ENCODE results near the gene ZKSCAN8. TPM values are rescaled to one million over a fixed set of nuclear protein-coding genes. Genes with fewer than 3 reads are reported as not detected.
"Not testable (repeated sequence)": the region's sequence is repeated elsewhere in the genome, so short reads cannot be mapped to it uniquely, and the experiment has no call there.

ZKSCAN8 gene
- polyA plus RNA-seq, 1 of the 3 experiments (the other 2 are of a cell fraction): 4.3 TPM

GRCh38 chr6:28102699-28103098 lies 39.0 kb upstream of the ZKSCAN8 start:
- H3K4me2 ChIP-seq; H3K4me1 ChIP-seq (ENCODE audit: control insufficient read depth in 1 of 2, insufficient read depth in 2 of 2, low read depth in 1 of 2, low read length in 1 of 2); H3K4me3 ChIP-seq (ENCODE audit: low read depth in 2 of 2, low read length in 1 of 2); H3K27ac ChIP-seq (ENCODE audit: low read depth in 2 of 2, low read length in 1 of 2); H3K9me3 ChIP-seq; H3K9me2 ChIP-seq; CTCF ChIA-PET; H4K20me1 ChIP-seq (ENCODE audit: insufficient read depth); H3K27me3 ChIP-seq (ENCODE audit: insufficient read depth); H3K9ac ChIP-seq; DNase-seq; H3K36me3 ChIP-seq (replicated peaks in 1 of 2; ENCODE audit: control insufficient read depth in 1 of 2, insufficient read depth in 2 of 2, low read length in 1 of 2); H2AFZ ChIP-seq (ENCODE audit: low read depth); H3K79me2 ChIP-seq (ENCODE audit: insufficient read depth); H3F3A ChIP-seq (replicated peaks; ENCODE audit: insufficient read depth); POLR2A ChIA-PET: not testable (repeated sequence)

- peak overlapping the region; percentile 24 to 86; a peak in 3 of 4 replicates for H3K27ac ChIP-seq (ENCODE audit: low read depth in 2 of 2, low read length in 1 of 2)
- H3K4me1 ChIP-seq (ENCODE audit: control insufficient read depth in 1 of 2, insufficient read depth in 2 of 2, low read depth in 1 of 2, low read length in 1 of 2): peaks cover 0 to 3% of the 10 kb centered on the region in 2 experiments; a peak in 2 of 4 replicates
- H4K20me1 ChIP-seq (ENCODE audit: insufficient read depth): no peaks in the 10 kb centered on the region
- H3K36me3 ChIP-seq (replicated peaks in 1 of 2; ENCODE audit: control insufficient read depth in 1 of 2, insufficient read depth in 2 of 2, low read length in 1 of 2): no peaks in the 10 kb centered on the region
- H3K4me2 ChIP-seq: peak overlapping the region; percentile 75
- ChIA-PET POLR2A (interaction anchor here (0.6 to 1.2 kb wide), 15 partner anchors 10 to 819 kb away, joined by 3 to 7 read pairs (median 3); partner anchors contain the start of genes PGBD1, TRIM27, ZKSCAN4 and ZKSCAN8), CTCF (interaction anchor here (0.6 to 2.1 kb wide), 10 partner anchors 9 to 567 kb away, joined by 3 to 7 read pairs (median 4); partner anchors contain the start of gene ZKSCAN8)
- WGBS (ENCODE audit: low lambda C conversion rate): 5% methylated on average over 22 of the region's 54 CpGs
- no peaks in the 10 kb centered on the region for H3K9me3 ChIP-seq
- H3K4me3 ChIP-seq (ENCODE audit: low read depth in 2 of 2, low read length in 1 of 2): peak overlapping the region; percentile 65 to 74
- DNase-seq: peak; percentile 92
- H3K9ac ChIP-seq: peak overlapping the region; percentile 35
- H3F3A ChIP-seq (replicated peaks; ENCODE audit: insufficient read depth): peaks cover 6% of the 10 kb centered on the region
- no peaks in the 10 kb centered on the region for H3K27me3 ChIP-seq (ENCODE audit: insufficient read depth)
- H2AFZ ChIP-seq (ENCODE audit: low read depth): peak overlapping the region; percentile 96
- H3K9me2 ChIP-seq: no peaks in the 10 kb centered on the region
- no peaks in the 10 kb centered on the region for H3K79me2 ChIP-seq (ENCODE audit: insufficient read depth)
- TF ChIP-seq SMC3 (IDR thresholded peaks at IDR 0.05; ENCODE audit: low read depth, low read length) (no peak), MAX (IDR thresholded peaks at IDR 0.05; ENCODE audit: low read depth) (peak; percentile 78), YY1 (IDR thresholded peaks at IDR 0.05; ENCODE audit: low read depth) (peak; percentile 38; the same call in 1 of the 2 replicates), POLR2AphosphoS5 (IDR thresholded peaks at IDR 0.05; ENCODE audit: low read depth, low read length) (peak; percentile 95), RAD21 (IDR thresholded peaks at IDR 0.05; ENCODE audit: low read length) (peak; percentile 17; the same call in 1 of the 2 replicates), REST (IDR thresholded peaks at IDR 0.05; ENCODE audit: low read depth, low read length) (0 out of 2 replicates have a peak, but pooled peaks have one; percentile 35), ELF1 (IDR thresholded peaks at IDR 0.05) (peak; percentile 81), FOXJ3 (CRISPR knock-in tag; IDR thresholded peaks at IDR 0.05) (no peak), NRF1 (IDR thresholded peaks at IDR 0.05; ENCODE audit: low read depth, low read length) (peak; percentile 18; the same call in 1 of the 2 replicates), RCOR1 (IDR thresholded peaks at IDR 0.05; ENCODE audit: low read length) (peak; percentile 11; the same call in 1 of the 2 replicates), MXI1 (IDR thresholded peaks at IDR 0.05; ENCODE audit: low read depth, low read length) (0 out of 2 replicates have a peak, but pooled peaks have one; percentile 21), CHD2 (IDR thresholded peaks at IDR 0.05; ENCODE audit: low read length, partially characterized antibody) (peak; percentile 43), EZH2phosphoT487 (IDR thresholded peaks at IDR 0.05; ENCODE audit: borderline replicate concordance, low read depth) (no peak), TCF12 (IDR thresholded peaks at IDR 0.05) (peak; percentile 14; the same call in 1 of the 2 replicates), TAF1 (IDR thresholded peaks at IDR 0.05; ENCODE audit: borderline replicate concordance, low read depth, low read length) (peak; percentile 93), USF2 (IDR thresholded peaks at IDR 0.05; ENCODE audit: borderline replicate concordance, low read depth, low read length) (no peak), SIN3A (IDR thresholded peaks at IDR 0.05; ENCODE audit: borderline replicate concordance, low read depth, low read length) (no peak), JUND (IDR thresholded peaks at IDR 0.05) (no peak), CTCF (IDR thresholded peaks at IDR 0.05) (peak; percentile 51), FOXM1 (IDR thresholded peaks at IDR 0.05; ENCODE audit: low read depth) (no peak), RXRA (IDR thresholded peaks at IDR 0.05; ENCODE audit: borderline replicate concordance, low read depth) (no peak)
These were observed 37.1 kb upstream of the ZKSCAN8 start for GRCh38 chr6:28104392-28105244.

Measured in SK-N-SH (cell line).